CD14-positive monocyte (primary cell): ENCODE results near the gene CGN. TPM values are rescaled to one million over a fixed set of nuclear protein-coding genes. Genes with fewer than 3 reads are reported as not detected.
"Not testable (repeated sequence)": the region's sequence is repeated elsewhere in the genome, so short reads cannot be mapped to it uniquely, and the experiment has no call there.

ENCODE experiments used
- DNase-seq, 3 donors: peaks; one replicate each; pipeline ENCODE4 v3.0.0-alpha.2; 2011 to 2022
- H2AFZ ChIP-seq: 2 replicates; pipeline ENCODE4 v1.6.0; 2012; ENCODE audit warnings: mild to moderate bottlenecking, low read depth, low read length, inconsistent platforms; ENCODE audit not compliant: insufficient read depth, poor library complexity, severe bottlenecking
- H3K27ac ChIP-seq, 2 donors: 1 replicate in 1 of 2; 2 replicates in 1 of 2; pipeline ENCODE4 v1.5.1; 2012 to 2013; ENCODE audit warnings: low read length in 2 of 2, control low read depth in 1 of 2, inconsistent platforms in 1 of 2, low read depth in 1 of 2, mild to moderate bottlenecking in 1 of 2
- H3K27me3 ChIP-seq, 2 donors: one replicate each; pipeline versions ENCODE4 v1.6.0 to v1.6.1; 2011 to 2013; ENCODE audit warnings: low read length in 2 of 2; ENCODE audit not compliant: control insufficient read depth in 2 of 2, insufficient read depth in 2 of 2
- H3K36me3 ChIP-seq, 2 donors: replicated peaks in 1 of 2; 1 replicate in 1 of 2; 2 replicates in 1 of 2; pipeline versions ENCODE4 v1.5.1 to v1.6.1; 2012 to 2013; ENCODE audit warnings: low read length in 2 of 2, control low read depth in 1 of 2, inconsistent platforms in 1 of 2, mild to moderate bottlenecking in 1 of 2; ENCODE audit not compliant: insufficient read depth in 2 of 2, control insufficient read depth in 1 of 2
- H3K4me1 ChIP-seq, 2 donors: 1 replicate in 1 of 2; 2 replicates in 1 of 2; pipeline versions ENCODE4 v1.5.1 to v1.6.1; 2012 to 2013; ENCODE audit warnings: low read length in 2 of 2, control low read depth in 1 of 2, inconsistent platforms in 1 of 2, mild to moderate bottlenecking in 1 of 2, moderate library complexity in 1 of 2; ENCODE audit not compliant: insufficient read depth in 2 of 2, control insufficient read depth in 1 of 2
- H3K4me2 ChIP-seq: replicated peaks from 2 replicates; pipeline ENCODE3; 2012; ENCODE audit warnings: low read length, moderate library complexity, mild to moderate bottlenecking; ENCODE audit not compliant: poor library complexity, severe bottlenecking; ENCODE audit errors: extremely low read depth
- H3K4me3 ChIP-seq, 3 experiments: fragments of 200-600 bp in 1 of 3; sonication (generic) in 1 of 3; replicated peaks in 1 of 3; 1 replicate in 2 of 3; 2 replicates in 1 of 3; pipeline ENCODE4 v1.5.1; 2011 to 2013; ENCODE audit warnings: low read length in 3 of 3, mild to moderate bottlenecking in 3 of 3, control low read depth in 2 of 3, low read depth in 2 of 3, inconsistent platforms in 1 of 3, moderate library complexity in 1 of 3
- H3K79me2 ChIP-seq: 2 replicates; pipeline ENCODE4 v1.6.0; 2012; ENCODE audit warnings: mild to moderate bottlenecking, control low read depth, inconsistent platforms, low read length, moderate library complexity; ENCODE audit not compliant: insufficient read depth
- H3K9ac ChIP-seq: 2 replicates; pipeline ENCODE4 v1.6.0; 2017; ENCODE audit warnings: low read length, mild to moderate bottlenecking; ENCODE audit not compliant: insufficient read depth, poor library complexity, severe bottlenecking
- H3K9me3 ChIP-seq, 2 donors: replicated peaks in 1 of 2; 1 replicate in 1 of 2; 2 replicates in 1 of 2; pipeline versions ENCODE4 v1.5.1 to v1.6.1; 2012 to 2013; ENCODE audit warnings: low read length in 2 of 2, control low read depth in 1 of 2; ENCODE audit not compliant: control insufficient read depth in 1 of 2, insufficient read depth in 1 of 2
- H4K20me1 ChIP-seq: 2 replicates; pipeline ENCODE4 v1.6.0; 2012; ENCODE audit warnings: mild to moderate bottlenecking, low read length, control low read depth, moderate library complexity; ENCODE audit not compliant: insufficient read depth
- H3K27ac Mint-ChIP-seq, 7 donors: one replicate each; pipeline ENCODE4 v1.8.0; 2020; ENCODE audit warnings: mild to moderate bottlenecking in 7 of 7, mixed read lengths in 7 of 7, moderate library complexity in 6 of 7, inconsistent platforms in 2 of 7
- H3K27me3 Mint-ChIP-seq, 3 donors: one replicate each; pipeline ENCODE4 v1.8.0; 2021 to 2022; ENCODE audit warnings: low read depth in 3 of 3, mild to moderate bottlenecking in 3 of 3, mixed read lengths in 3 of 3, moderate library complexity in 3 of 3, inconsistent platforms in 1 of 3
- H3K36me3 Mint-ChIP-seq, 2 donors: one replicate each; pipeline ENCODE4 v1.8.0; 2020; ENCODE audit warnings: mixed read lengths in 2 of 2, inconsistent platforms in 1 of 2, mild to moderate bottlenecking in 1 of 2
- H3K4me1 Mint-ChIP-seq: one replicate; pipeline ENCODE4 v1.8.0; 2020; ENCODE audit warnings: mild to moderate bottlenecking, mixed read lengths
- H3K4me3 Mint-ChIP-seq, 2 donors: one replicate each; pipeline ENCODE4 v1.8.0; 2020; ENCODE audit warnings: mild to moderate bottlenecking in 2 of 2, mixed read lengths in 2 of 2, moderate library complexity in 1 of 2
- H3K9me3 Mint-ChIP-seq, 7 donors: one replicate each; pipeline ENCODE4 v1.8.0; 2020 to 2022; ENCODE audit warnings: mixed read lengths in 7 of 7, mild to moderate bottlenecking in 6 of 7, moderate library complexity in 6 of 7, inconsistent platforms in 2 of 7
- CTCF ChIP-seq: fragments of 200-600 bp; IDR thresholded peaks from one replicate; pipeline ENCODE4 v1.8.0; 2022; ENCODE audit warnings: antibody characterized with exemption, mild to moderate bottlenecking
- WGBS: methylation state at CpG from one replicate; pipeline ENCODE4 v1.1.5; 2013; ENCODE audit warnings: missing lambda C conversion rate; ENCODE audit not compliant: insufficient coverage; 5-methylcytosine and 5-hydroxymethylcytosine counted together
- intact Hi-C, 2 donors: fragments of 100-400 bp; cut with micrococcal nuclease; formaldehyde crosslinking; loops; one replicate each; pipeline versions ENCODE4 v1.15.0 to v1.15.1; 2023
- polyA plus RNA-seq, 3 donors: library from polyadenylated mRNA; depleted of rRNA in 1 of 3; unstranded in 2 of 3; stranded (reverse) in 1 of 3; fragments of 300-500 nt in 2 of 3; fragments of >200 nt in 1 of 3; fragmentation: Illumina TruSeq in 2 of 3; gene quantifications; 1 replicate in 2 of 3; 2 replicates in 1 of 3; pipeline ENCODE4 v1.2.3, GENCODE V29; 2012 to 2021

Gene CGN
- polyA plus RNA-seq, 3 donors = not detected

- no peak overlapping the region for H2AFZ ChIP-seq
- H3K9me3 ChIP-seq = no peaks in the 10 kb centered on the region
- Mint-ChIP-seq H3K36me3 (no peaks in the 10 kb centered on the region), H3K4me3 (no peak overlapping the region), H3K4me1 (no peaks in the 10 kb centered on the region), H3K27ac (peak overlapping the region in 1 of 7 donors; percentile 52), H3K27me3 (peaks cover 2 to 5% (median 4%) of the 10 kb centered on the region in 3 donors), H3K9me3 (no peaks in the 10 kb centered on the region)
- WGBS = 100% methylated on average over 3 of the region's 4 CpGs
- H3K36me3 ChIP-seq = no peaks in the 10 kb centered on the region
- no peak overlapping the region for H3K4me3 ChIP-seq
- H3K27me3 ChIP-seq = no peaks in the 10 kb centered on the region
- intact Hi-C loops = no loop called here
- H4K20me1 ChIP-seq = no peaks in the 10 kb centered on the region
- no peaks in the 10 kb centered on the region for H3K4me1 ChIP-seq
- H3K27ac ChIP-seq = no peak overlapping the region
- H3K4me2 ChIP-seq = no peak overlapping the region
- H3K79me2 ChIP-seq = no peaks in the 10 kb centered on the region
- DNase-seq = no peak
- TF ChIP-seq CTCF = no peak
- H3K9ac ChIP-seq = no peak overlapping the region
Measured at GRCh38 chr1:151520359-151520758, 9.2 kb downstream of the CGN start.

GRCh38 chr1:151522427-151522826, 11.2 kb downstream of the CGN start:
- H3K4me3 ChIP-seq, H3K9me3 ChIP-seq, DNase-seq, H3K36me3 Mint-ChIP-seq, H3K27me3 Mint-ChIP-seq, H3K27ac ChIP-seq, H3K4me3 Mint-ChIP-seq, H3K4me2 ChIP-seq, H3K9ac ChIP-seq, H3K36me3 ChIP-seq, H4K20me1 ChIP-seq, H3K4me1 Mint-ChIP-seq, H3K4me1 ChIP-seq, intact Hi-C loops, H3K79me2 ChIP-seq, H2AFZ ChIP-seq, H3K27me3 ChIP-seq, H3K27ac Mint-ChIP-seq, H3K9me3 Mint-ChIP-seq: not testable (repeated sequence)
- no CpG with 5 or more reads among the region's 7 CpGs for WGBS
